Thoracic aorta (tissue), 2 donors: ENCODE data around the gene BCOR. TPM values are rescaled to one million over a fixed set of nuclear protein-coding genes. Genes with fewer than 3 reads are reported as not detected.

Experiments used
- ATAC-seq: fragments of 150-250 bp; one replicate; pipeline ENCODE4 v1.8.0; 2017; ENCODE audit warnings: low read depth; ENCODE audit not compliant: insufficient number of reproducible peaks, low FRiP score
- DNase-seq: peaks from one replicate; pipeline ENCODE4 v3.0.0-alpha.2; 2020; ENCODE audit warnings: low spot score
- H3K27ac ChIP-seq, 2 donors: fragments of 200-600 bp; sonication (generic); 1 replicate in 1 of 2; 2 replicates in 1 of 2; pipeline ENCODE4 v1.5.1; 2016; ENCODE audit warnings: mild to moderate bottlenecking in 2 of 2, moderate library complexity in 2 of 2
- H3K27me3 ChIP-seq: fragments of 200-600 bp; sonication (generic); replicated peaks from 2 replicates; pipeline ENCODE4 v1.6.0; 2016; ENCODE audit warnings: mild to moderate bottlenecking; ENCODE audit not compliant: insufficient read depth
- H3K36me3 ChIP-seq: fragments of 200-600 bp; sonication (generic); one replicate; pipeline ENCODE4 v1.5.1; 2016
- H3K4me1 ChIP-seq, 2 donors: fragments of 200-600 bp; sonication (generic); 1 replicate in 1 of 2; 2 replicates in 1 of 2; pipeline versions ENCODE4 v1.5.1 to v1.6.0; 2016; ENCODE audit warnings: low read depth in 2 of 2, mild to moderate bottlenecking in 1 of 2; ENCODE audit not compliant: control insufficient read depth in 1 of 2
- H3K4me3 ChIP-seq: fragments of 200-600 bp; sonication (generic); 2 replicates; pipeline ENCODE4 v1.5.1; 2016; ENCODE audit warnings: mild to moderate bottlenecking
- H3K9me3 ChIP-seq: fragments of 200-600 bp; sonication (generic); 2 replicates; pipeline ENCODE4 v1.5.1; 2016
- total RNA-seq, 2 donors: library from RNA; depleted of rRNA; stranded (reverse); fragments of >200 nt; gene quantifications; one replicate each; pipeline versions ENCODE4 v1.1.0 to v1.2.3, GENCODE V29; 2016
- TF ChIP-seq, protein P1 (sequence below): fragments of 200-600 bp; sonication (generic); IDR thresholded peaks from one replicate; pipeline ENCODE4 v1.5.1; 2019; ENCODE audit warnings: antibody characterized with exemption

The BCOR gene
- total RNA-seq, 2 donors from 2014 or later = 28.6 to 30.7 TPM

DNA sequence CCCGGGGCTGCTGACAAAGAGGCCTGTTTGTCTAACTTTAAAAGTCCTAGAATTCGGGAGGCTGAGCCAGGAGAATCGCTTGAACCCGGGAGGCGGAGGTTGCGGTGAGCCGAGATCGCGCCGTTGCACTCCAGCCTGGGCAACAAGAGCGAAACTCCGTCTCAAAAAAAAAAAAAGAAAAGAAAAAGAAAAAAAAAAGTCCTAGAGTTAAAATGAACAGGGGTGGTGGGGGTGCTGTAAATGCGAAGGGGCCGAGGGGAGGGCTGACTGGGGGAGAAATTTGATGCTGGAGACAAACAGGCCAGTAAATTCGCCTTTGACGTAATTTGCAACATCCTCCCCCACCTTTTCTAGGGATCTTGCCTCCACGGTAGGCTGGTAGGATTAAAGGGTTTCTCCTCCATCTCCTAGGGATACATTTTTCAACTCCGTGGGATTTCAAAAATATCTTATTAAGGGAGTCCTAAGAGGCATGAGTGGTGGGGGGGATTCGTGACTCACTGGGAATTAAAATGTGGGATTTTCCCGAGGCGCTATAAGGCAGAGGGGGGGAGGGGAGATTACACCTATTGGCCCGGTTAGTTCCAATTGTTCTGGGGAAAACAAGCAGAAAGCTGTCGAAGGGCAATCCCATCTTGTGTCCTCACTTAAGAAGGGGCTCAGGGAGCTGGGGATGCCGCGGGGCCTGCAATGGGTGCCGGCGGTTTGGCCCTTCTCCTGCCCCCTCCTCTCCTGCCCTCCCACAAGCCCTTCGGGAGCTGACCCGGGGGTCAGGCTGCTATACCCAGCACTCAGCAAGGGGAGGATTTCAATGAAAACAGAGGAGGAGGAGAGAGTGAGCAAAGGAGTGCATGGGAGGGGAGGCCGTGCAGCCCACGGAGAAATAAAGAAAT is 3.0 kb upstream of the BCOR start:
- TF ChIP-seq, protein P1, sequence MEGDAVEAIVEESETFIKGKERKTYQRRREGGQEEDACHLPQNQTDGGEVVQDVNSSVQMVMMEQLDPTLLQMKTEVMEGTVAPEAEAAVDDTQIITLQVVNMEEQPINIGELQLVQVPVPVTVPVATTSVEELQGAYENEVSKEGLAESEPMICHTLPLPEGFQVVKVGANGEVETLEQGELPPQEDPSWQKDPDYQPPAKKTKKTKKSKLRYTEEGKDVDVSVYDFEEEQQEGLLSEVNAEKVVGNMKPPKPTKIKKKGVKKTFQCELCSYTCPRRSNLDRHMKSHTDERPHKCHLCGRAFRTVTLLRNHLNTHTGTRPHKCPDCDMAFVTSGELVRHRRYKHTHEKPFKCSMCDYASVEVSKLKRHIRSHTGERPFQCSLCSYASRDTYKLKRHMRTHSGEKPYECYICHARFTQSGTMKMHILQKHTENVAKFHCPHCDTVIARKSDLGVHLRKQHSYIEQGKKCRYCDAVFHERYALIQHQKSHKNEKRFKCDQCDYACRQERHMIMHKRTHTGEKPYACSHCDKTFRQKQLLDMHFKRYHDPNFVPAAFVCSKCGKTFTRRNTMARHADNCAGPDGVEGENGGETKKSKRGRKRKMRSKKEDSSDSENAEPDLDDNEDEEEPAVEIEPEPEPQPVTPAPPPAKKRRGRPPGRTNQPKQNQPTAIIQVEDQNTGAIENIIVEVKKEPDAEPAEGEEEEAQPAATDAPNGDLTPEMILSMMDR = no peak
- Histone ChIP-seq H3K9me3 (no peaks in the 10 kb centered on the region), H3K4me1 (peaks cover 4 to 16% of the 10 kb centered on the region in 2 donors), H3K27ac (peak overlapping the region; percentile 71 to 91), H3K36me3 (no peaks in the 10 kb centered on the region), H3K27me3 (no peaks in the 10 kb centered on the region), H3K4me3 (peak overlapping the region; percentile 80)
- ATAC-seq = no peak
- DNase-seq = no peak

DNA sequence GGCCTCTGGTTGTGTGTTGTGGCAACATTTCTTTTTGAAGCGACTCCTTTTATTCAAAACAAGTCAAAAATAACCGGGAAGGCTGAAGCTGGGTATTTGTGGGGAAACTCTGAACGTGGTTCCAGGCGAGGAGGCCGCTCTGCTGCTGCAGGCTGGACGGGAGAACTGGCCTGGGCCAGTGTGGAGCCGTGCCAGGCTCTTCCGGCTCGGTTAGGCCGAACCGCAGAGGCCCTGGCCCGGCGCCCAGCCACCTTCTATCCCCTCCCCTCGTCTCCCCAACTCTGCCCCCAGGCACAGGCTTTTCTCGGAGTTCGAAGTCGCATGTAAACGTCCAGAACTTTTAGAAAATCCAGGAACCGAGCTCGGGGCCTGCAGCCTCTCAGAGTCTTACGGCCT is 2.4 kb upstream of the BCOR start:
- DNase-seq = no peak
- TF ChIP-seq, protein P1 = no peak
- H3K27ac ChIP-seq = peak overlapping the region; percentile 71 to 91
- no peaks in the 10 kb centered on the region for H3K36me3 ChIP-seq
- ATAC-seq = no peak
- peaks cover 4 to 16% of the 10 kb centered on the region in 2 donors for H3K4me1 ChIP-seq
- no peaks in the 10 kb centered on the region for H3K27me3 ChIP-seq
- peak overlapping the region; percentile 80 for H3K4me3 ChIP-seq
- H3K9me3 ChIP-seq = no peaks in the 10 kb centered on the region

DNA sequence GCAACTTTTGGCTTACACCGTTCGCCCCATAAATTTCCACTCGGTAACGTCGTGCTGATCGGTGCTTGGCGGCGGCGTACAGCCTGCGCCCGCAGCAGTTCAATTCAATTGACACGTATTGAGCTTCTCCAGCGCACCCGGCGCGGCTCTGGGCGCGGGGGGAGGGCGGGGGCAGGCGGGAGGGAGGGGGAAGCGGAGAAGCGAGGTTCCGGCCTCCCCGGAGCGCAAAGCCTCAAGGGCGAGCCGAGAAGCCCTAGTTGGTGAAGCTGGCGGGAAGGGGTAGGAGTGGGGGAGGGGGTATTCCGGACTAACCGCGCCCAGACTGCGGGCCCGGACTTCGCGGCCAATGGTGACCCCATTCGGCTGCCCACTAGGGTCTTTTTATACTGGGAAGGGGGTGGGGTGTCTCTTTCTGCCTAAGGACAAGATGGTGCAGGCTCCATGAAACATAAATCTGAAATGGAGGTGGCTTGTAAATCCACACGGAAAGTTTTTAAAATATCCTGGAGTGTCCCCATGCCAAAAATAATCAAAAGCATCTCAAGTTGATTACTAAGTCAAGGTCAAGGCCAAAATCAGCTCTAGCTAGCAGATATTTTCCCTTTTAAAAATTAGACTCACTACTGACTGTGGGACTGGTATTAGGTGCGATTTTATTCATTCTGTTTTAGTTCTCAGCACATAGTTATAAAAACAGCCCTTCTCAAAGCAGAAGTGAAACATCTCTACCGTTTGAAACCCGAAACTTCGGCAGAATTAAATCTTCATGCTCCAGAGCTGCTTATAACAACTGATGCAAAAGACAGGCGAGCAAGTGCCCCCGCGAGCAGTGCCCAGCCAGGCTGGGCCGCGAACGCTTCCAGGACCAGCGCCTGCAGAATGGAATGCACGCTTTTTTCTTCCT is 1.5 kb upstream of the BCOR start:
- Histone ChIP-seq H3K9me3 (no peaks in the 10 kb centered on the region), H3K4me3 (peak overlapping the region; percentile 80), H3K27me3 (no peaks in the 10 kb centered on the region), H3K4me1 (peaks cover 4 to 16% of the 10 kb centered on the region in 2 donors), H3K36me3 (no peaks in the 10 kb centered on the region), H3K27ac (peak overlapping the region; percentile 83 to 91)
- TF ChIP-seq, protein P1 = no peak
- ATAC-seq = no peak
- DNase-seq = no peak

DNA sequence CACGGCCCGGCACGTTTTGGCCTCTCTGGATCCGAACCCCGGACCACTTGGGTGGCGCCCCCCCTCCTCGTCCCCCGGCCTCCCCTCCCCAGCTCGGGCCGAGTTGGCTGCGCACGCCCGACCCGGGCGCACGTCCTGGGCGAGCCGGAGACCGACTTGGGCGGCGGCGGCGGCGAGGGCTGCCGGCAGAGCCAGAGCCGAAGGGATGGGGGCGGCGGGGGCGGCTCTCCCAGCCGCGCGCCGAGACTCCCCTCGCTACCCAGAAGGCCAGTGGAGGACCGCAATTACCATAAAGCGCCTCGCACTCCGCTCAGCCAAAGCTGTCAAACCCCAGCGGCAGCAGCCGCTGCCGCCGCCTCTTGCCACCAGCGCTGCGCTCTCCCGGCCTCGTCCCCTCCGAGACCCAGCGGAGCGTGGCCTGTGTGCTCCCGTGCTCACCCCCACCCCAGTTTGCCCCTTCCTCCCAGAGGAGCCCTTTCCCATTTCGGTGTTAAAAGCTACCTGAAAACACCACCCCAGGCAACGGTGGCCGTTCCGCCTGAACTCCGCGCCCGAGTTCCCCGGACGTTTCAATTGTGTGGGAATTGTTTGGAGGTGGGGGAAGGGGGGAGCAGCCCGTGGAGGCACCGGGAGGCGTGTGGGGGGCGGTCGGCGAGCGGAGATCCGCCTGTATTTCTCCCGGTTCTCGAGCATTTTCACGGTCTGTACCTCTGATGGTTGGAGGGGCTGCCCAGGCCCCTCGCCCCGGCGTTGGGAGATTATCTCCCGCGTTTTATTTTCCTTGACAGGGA is 701 bp upstream of the BCOR start:
- no peak for DNase-seq
- H3K27ac ChIP-seq = peak overlapping the region; percentile 83 to 91
- TF ChIP-seq, protein P1 = no peak
- H3K4me1 ChIP-seq = peaks cover 4 to 16% of the 10 kb centered on the region in 2 donors
- peak overlapping the region; percentile 80 for H3K4me3 ChIP-seq
- peak; percentile 27 for ATAC-seq
- H3K36me3 ChIP-seq = no peaks in the 10 kb centered on the region
- no peaks in the 10 kb centered on the region for H3K9me3 ChIP-seq
- no peaks in the 10 kb centered on the region for H3K27me3 ChIP-seq
